CD14-positive monocyte (primary cell): ENCODE data around the gene ENO2. TPM values are rescaled to one million over a fixed set of nuclear protein-coding genes. Genes with fewer than 3 reads are reported as not detected.
"Not testable (repeated sequence)": the region's sequence is repeated elsewhere in the genome, so short reads cannot be mapped to it uniquely, and the experiment has no call there.

Experiments used
- DNase-seq, 3 donors: peaks; one replicate each; pipeline ENCODE4 v3.0.0-alpha.2; 2011 to 2022
- H2AFZ ChIP-seq: 2 replicates; pipeline ENCODE4 v1.6.0; 2012; ENCODE audit warnings: mild to moderate bottlenecking, low read depth, low read length, inconsistent platforms; ENCODE audit not compliant: insufficient read depth, poor library complexity, severe bottlenecking
- H3K27ac ChIP-seq, 2 donors: 1 replicate in 1 of 2; 2 replicates in 1 of 2; pipeline ENCODE4 v1.5.1; 2012 to 2013; ENCODE audit warnings: low read length in 2 of 2, control low read depth in 1 of 2, inconsistent platforms in 1 of 2, low read depth in 1 of 2, mild to moderate bottlenecking in 1 of 2
- H3K27me3 ChIP-seq, 2 donors: one replicate each; pipeline versions ENCODE4 v1.6.0 to v1.6.1; 2011 to 2013; ENCODE audit warnings: low read length in 2 of 2; ENCODE audit not compliant: control insufficient read depth in 2 of 2, insufficient read depth in 2 of 2
- H3K36me3 ChIP-seq, 2 donors: replicated peaks in 1 of 2; 1 replicate in 1 of 2; 2 replicates in 1 of 2; pipeline versions ENCODE4 v1.5.1 to v1.6.1; 2012 to 2013; ENCODE audit warnings: low read length in 2 of 2, control low read depth in 1 of 2, inconsistent platforms in 1 of 2, mild to moderate bottlenecking in 1 of 2; ENCODE audit not compliant: insufficient read depth in 2 of 2, control insufficient read depth in 1 of 2
- H3K4me1 ChIP-seq, 2 donors: 1 replicate in 1 of 2; 2 replicates in 1 of 2; pipeline versions ENCODE4 v1.5.1 to v1.6.1; 2012 to 2013; ENCODE audit warnings: low read length in 2 of 2, control low read depth in 1 of 2, inconsistent platforms in 1 of 2, mild to moderate bottlenecking in 1 of 2, moderate library complexity in 1 of 2; ENCODE audit not compliant: insufficient read depth in 2 of 2, control insufficient read depth in 1 of 2
- H3K4me2 ChIP-seq: replicated peaks from 2 replicates; pipeline ENCODE3; 2012; ENCODE audit warnings: low read length, moderate library complexity, mild to moderate bottlenecking; ENCODE audit not compliant: poor library complexity, severe bottlenecking; ENCODE audit errors: extremely low read depth
- H3K4me3 ChIP-seq, 3 experiments: fragments of 200-600 bp in 1 of 3; sonication (generic) in 1 of 3; replicated peaks in 1 of 3; 1 replicate in 2 of 3; 2 replicates in 1 of 3; pipeline ENCODE4 v1.5.1; 2011 to 2013; ENCODE audit warnings: low read length in 3 of 3, mild to moderate bottlenecking in 3 of 3, control low read depth in 2 of 3, low read depth in 2 of 3, inconsistent platforms in 1 of 3, moderate library complexity in 1 of 3
- H3K79me2 ChIP-seq: 2 replicates; pipeline ENCODE4 v1.6.0; 2012; ENCODE audit warnings: mild to moderate bottlenecking, control low read depth, inconsistent platforms, low read length, moderate library complexity; ENCODE audit not compliant: insufficient read depth
- H3K9ac ChIP-seq: 2 replicates; pipeline ENCODE4 v1.6.0; 2017; ENCODE audit warnings: low read length, mild to moderate bottlenecking; ENCODE audit not compliant: insufficient read depth, poor library complexity, severe bottlenecking
- H3K9me3 ChIP-seq, 2 donors: replicated peaks in 1 of 2; 1 replicate in 1 of 2; 2 replicates in 1 of 2; pipeline versions ENCODE4 v1.5.1 to v1.6.1; 2012 to 2013; ENCODE audit warnings: low read length in 2 of 2, control low read depth in 1 of 2; ENCODE audit not compliant: control insufficient read depth in 1 of 2, insufficient read depth in 1 of 2
- H4K20me1 ChIP-seq: 2 replicates; pipeline ENCODE4 v1.6.0; 2012; ENCODE audit warnings: mild to moderate bottlenecking, low read length, control low read depth, moderate library complexity; ENCODE audit not compliant: insufficient read depth
- H3K27ac Mint-ChIP-seq, 7 donors: one replicate each; pipeline ENCODE4 v1.8.0; 2020; ENCODE audit warnings: mild to moderate bottlenecking in 7 of 7, mixed read lengths in 7 of 7, moderate library complexity in 6 of 7, inconsistent platforms in 2 of 7
- H3K27me3 Mint-ChIP-seq, 3 donors: one replicate each; pipeline ENCODE4 v1.8.0; 2021 to 2022; ENCODE audit warnings: low read depth in 3 of 3, mild to moderate bottlenecking in 3 of 3, mixed read lengths in 3 of 3, moderate library complexity in 3 of 3, inconsistent platforms in 1 of 3
- H3K36me3 Mint-ChIP-seq, 2 donors: one replicate each; pipeline ENCODE4 v1.8.0; 2020; ENCODE audit warnings: mixed read lengths in 2 of 2, inconsistent platforms in 1 of 2, mild to moderate bottlenecking in 1 of 2
- H3K4me1 Mint-ChIP-seq: one replicate; pipeline ENCODE4 v1.8.0; 2020; ENCODE audit warnings: mild to moderate bottlenecking, mixed read lengths
- H3K4me3 Mint-ChIP-seq, 2 donors: one replicate each; pipeline ENCODE4 v1.8.0; 2020; ENCODE audit warnings: mild to moderate bottlenecking in 2 of 2, mixed read lengths in 2 of 2, moderate library complexity in 1 of 2
- H3K9me3 Mint-ChIP-seq, 7 donors: one replicate each; pipeline ENCODE4 v1.8.0; 2020 to 2022; ENCODE audit warnings: mixed read lengths in 7 of 7, mild to moderate bottlenecking in 6 of 7, moderate library complexity in 6 of 7, inconsistent platforms in 2 of 7
- CTCF ChIP-seq: fragments of 200-600 bp; IDR thresholded peaks from one replicate; pipeline ENCODE4 v1.8.0; 2022; ENCODE audit warnings: antibody characterized with exemption, mild to moderate bottlenecking
- WGBS: methylation state at CpG from one replicate; pipeline ENCODE4 v1.1.5; 2013; ENCODE audit warnings: missing lambda C conversion rate; ENCODE audit not compliant: insufficient coverage; 5-methylcytosine and 5-hydroxymethylcytosine counted together
- intact Hi-C, 2 donors: fragments of 100-400 bp; cut with micrococcal nuclease; formaldehyde crosslinking; loops; one replicate each; pipeline versions ENCODE4 v1.15.0 to v1.15.1; 2023
- polyA minus RNA-seq: library from RNA; depleted of rRNA, polyadenylated mRNA; stranded (reverse); fragments of >200 nt; gene quantifications from 2 replicates; pipeline ENCODE4 v1.2.3, GENCODE V29; 2012
- polyA plus RNA-seq, 3 donors: library from polyadenylated mRNA; depleted of rRNA in 1 of 3; unstranded in 2 of 3; stranded (reverse) in 1 of 3; fragments of 300-500 nt in 2 of 3; fragments of >200 nt in 1 of 3; fragmentation: Illumina TruSeq in 2 of 3; gene quantifications; 1 replicate in 2 of 3; 2 replicates in 1 of 3; pipeline ENCODE4 v1.2.3, GENCODE V29; 2012 to 2021
- total RNA-seq, 12 experiments: library from RNA in 1 of 12; stranded (reverse) in 1 of 12; fragments of 120-200 nt in 1 of 12; gene quantifications; one replicate each; pipeline ENCODE4 v1.2.4 and lab custom pipeline; 2013 to 2026; ENCODE audit warnings: mixed read lengths in 6 of 12, inconsistent platforms in 1 of 12

The ENO2 gene
- 0.13 TPM for total RNA-seq (2013)
- polyA plus RNA-seq: under 1 TPM; 0.09 to 0.43 (median 0.19) TPM
- polyA minus RNA-seq: 0.16 and 0.83 TPM in 2 replicates
- 0.23 to 120 (median 0.87) reads per million in 11 experiments for total RNA-seq (lab: John Stamatoyannopoulos, UW)

DNA sequence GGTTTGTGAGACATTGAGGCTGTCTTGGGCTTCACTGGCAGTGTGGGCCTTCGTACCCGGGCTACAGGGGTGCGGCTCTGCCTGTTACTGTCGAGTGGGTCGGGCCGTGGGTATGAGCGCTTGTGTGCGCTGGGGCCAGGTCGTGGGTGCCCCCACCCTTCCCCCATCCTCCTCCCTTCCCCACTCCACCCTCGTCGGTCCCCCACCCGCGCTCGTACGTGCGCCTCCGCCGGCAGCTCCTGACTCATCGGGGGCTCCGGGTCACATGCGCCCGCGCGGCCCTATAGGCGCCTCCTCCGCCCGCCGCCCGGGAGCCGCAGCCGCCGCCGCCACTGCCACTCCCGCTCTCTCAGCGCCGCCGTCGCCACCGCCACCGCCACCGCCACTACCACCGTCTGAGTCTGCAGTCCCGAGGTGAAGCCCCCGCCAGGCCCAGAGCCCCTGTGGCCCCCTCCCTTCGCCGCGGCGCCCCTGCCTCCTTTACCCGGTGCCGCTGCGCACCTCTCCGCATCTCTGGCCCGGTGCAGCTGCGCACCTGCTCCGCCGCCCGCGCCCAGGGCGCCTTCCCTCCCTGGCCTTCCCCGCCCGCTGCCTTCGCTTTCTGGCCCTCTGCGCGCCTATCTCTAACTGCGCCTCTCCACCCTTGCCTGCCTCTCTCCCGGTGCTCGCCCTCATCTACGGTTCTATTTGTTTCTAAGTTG, at the start of gene ENO2:
ENO2 (plus strand) TSS at position 335 of the 701 bp plus-strand sequence. CDS start 1,253 bp downstream, outside the sequence.
- H4K20me1 ChIP-seq: no peaks in the 10 kb centered on the region
- H3K9ac ChIP-seq: peak within 1 kb of the TSS; percentile 27
- peak within 1 kb of the TSS; percentile 73 for H2AFZ ChIP-seq
- peaks cover 0 to 13% of the 10 kb centered on the region in 2 donors for H3K36me3 Mint-ChIP-seq
- H3K36me3 ChIP-seq: no peaks in the 10 kb centered on the region
- whole genome bisulfite sequencing: under 1% methylated on average over 64 of the region's 68 CpGs
- peaks cover 13 to 19% of the 10 kb centered on the region in 2 donors for H3K4me1 ChIP-seq
- no peak for TF ChIP-seq CTCF
- H3K9me3 Mint-ChIP-seq: peaks cover 0 to 9% (median 5%) of the 10 kb centered on the region in 7 donors
- H3K79me2 ChIP-seq: no peaks in the 10 kb centered on the region
- H3K4me3 ChIP-seq: peak within 1 kb of the TSS; percentile 3 to 73 (median 20)
- H3K9me3 ChIP-seq: peaks cover 0 to 10% of the 10 kb centered on the region in 2 donors
- DNase-seq: peak; percentile 40 to 68 (median 52)
- H3K27me3 Mint-ChIP-seq: peaks cover 56 to 72% (median 59%) of the 10 kb centered on the region in 3 donors
- intact Hi-C loops: no loop called here
- no peak within 1 kb of the TSS for H3K27ac ChIP-seq
- peak within 1 kb of the TSS; percentile 85 for H3K4me2 ChIP-seq
- peak within 1 kb of the TSS; percentile 77 to 95 for H3K4me3 Mint-ChIP-seq
- H3K27ac Mint-ChIP-seq: peak within 1 kb of the TSS in 3 of 7 donors; percentile 15 to 71 (median 63)
- peaks cover 18% of the 10 kb centered on the region for H3K4me1 Mint-ChIP-seq
- H3K27me3 ChIP-seq: peaks cover 23 to 58% of the 10 kb centered on the region in 2 donors

DNA sequence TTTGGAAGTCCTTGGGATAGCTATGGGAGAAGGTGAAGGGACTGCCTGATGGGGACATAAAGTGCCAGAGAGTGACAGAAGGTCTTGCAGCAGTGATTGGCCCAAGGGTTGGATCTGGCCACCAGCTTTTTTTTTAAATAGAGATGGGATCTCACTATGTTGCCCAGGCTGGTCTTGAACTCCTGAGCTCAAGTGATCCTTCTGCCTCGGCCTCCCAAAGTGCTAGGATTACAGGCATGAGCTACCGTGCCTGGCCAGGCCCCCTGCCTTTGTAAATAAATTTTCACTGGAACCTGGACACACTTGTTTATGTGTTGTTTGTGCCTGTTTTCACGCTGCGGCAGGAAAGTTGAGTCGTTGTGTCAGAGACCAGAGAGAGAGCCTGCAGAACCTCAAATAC, 49.1 kb upstream of the ENO2 start:
- not testable (repeated sequence) for H3K4me3 ChIP-seq, H3K9me3 ChIP-seq, H3K9ac ChIP-seq, H3K4me2 ChIP-seq, H3K27ac ChIP-seq, H3K27me3 Mint-ChIP-seq, DNase-seq, H3K27me3 ChIP-seq, H3K9me3 Mint-ChIP-seq, H2AFZ ChIP-seq, H3K27ac Mint-ChIP-seq, H3K4me3 Mint-ChIP-seq
- Histone ChIP-seq H4K20me1 (peaks cover 27% of the 10 kb centered on the region), H3K79me2 (peaks cover 29% of the 10 kb centered on the region), H3K4me1 (peaks cover 22 to 34% of the 10 kb centered on the region in 2 donors), H3K36me3 (peaks cover 61 to 68% of the 10 kb centered on the region in 2 donors)
- 100% methylated on average over 3 of the region's 5 CpGs for WGBS
- peaks cover 31% of the 10 kb centered on the region for H3K4me1 Mint-ChIP-seq
- intact Hi-C loops: loop anchor here in 1 of 2 donors (5.0 kb wide), 1 partner anchor 247 kb away; no protein-coding TSS in a partner anchor
- H3K36me3 Mint-ChIP-seq: peaks cover 64 to 78% of the 10 kb centered on the region in 2 donors
